ENCODE measurements around the gene CACNB2.
"Not testable (repeated sequence)": the region's sequence is repeated elsewhere in the genome, so short reads cannot be mapped to it uniquely, and the experiment has no call there.

Gene CACNB2

GRCh38 chr10:18202680-18203460 lies 62.6 kb downstream of the CACNB2 start:
- DNase-seq: no peak

GRCh38 chr10:18203471-18203870 lies 63.2 kb downstream of the CACNB2 start:
- DNase-seq: no peak

- DNase-seq: no peak
These were observed 64.0 kb downstream of the CACNB2 start for GRCh38 chr10:18204039-18204835.

GRCh38 chr10:18205098-18205834 lies 65.0 kb downstream of the CACNB2 start:
- no peak for DNase-seq

- not testable (repeated sequence) for DNase-seq
These were observed 68.0 kb downstream of the CACNB2 start for GRCh38 chr10:18208186-18208585.

GRCh38 chr10:18209241-18209640 lies 69.0 kb downstream of the CACNB2 start:
- DNase-seq: no peak

- no peak for DNase-seq
These were observed 70.5 kb downstream of the CACNB2 start for GRCh38 chr10:18210711-18211110.

GRCh38 chr10:18211862-18212261 lies 71.6 kb downstream of the CACNB2 start:
- no peak for DNase-seq

GRCh38 chr10:18213271-18213670 lies 73.0 kb downstream of the CACNB2 start:
- no peak for DNase-seq

- DNase-seq: no peak
These were observed 74.7 kb downstream of the CACNB2 start for GRCh38 chr10:18214691-18215563.

GRCh38 chr10:18216482-18216881 lies 76.3 kb downstream of the CACNB2 start:
- no peak for DNase-seq

- DNase-seq: no peak
These were observed 77.4 kb downstream of the CACNB2 start for GRCh38 chr10:18217577-18217976.

GRCh38 chr10:18219146-18219545 lies 78.9 kb downstream of the CACNB2 start:
- no peak for DNase-seq

- DNase-seq: no peak
These were observed 80.9 kb downstream of the CACNB2 start for GRCh38 chr10:18221123-18221522.

- no peak for DNase-seq
These were observed 81.7 kb downstream of the CACNB2 start for GRCh38 chr10:18221882-18222281.

GRCh38 chr10:18222866-18223265 lies 82.6 kb downstream of the CACNB2 start:
- DNase-seq: no peak

- no peak for DNase-seq
These were observed 83.7 kb downstream of the CACNB2 start for GRCh38 chr10:18223898-18224297.

GRCh38 chr10:18224626-18225445 lies 84.6 kb downstream of the CACNB2 start:
- DNase-seq: no peak

GRCh38 chr10:18226336-18226735 lies 86.1 kb downstream of the CACNB2 start:
- no peak for DNase-seq

GRCh38 chr10:18229826-18230225 lies 89.6 kb downstream of the CACNB2 start:
- no peak for DNase-seq

- DNase-seq: no peak
These were observed 90.6 kb downstream of the CACNB2 start for GRCh38 chr10:18230794-18231193.

- DNase-seq: no peak
These were observed 91.3 kb downstream of the CACNB2 start for GRCh38 chr10:18231480-18231879.
